ENCODE data around the gene HOOK2. TPM values are rescaled to one million over a fixed set of nuclear protein-coding genes. Genes with fewer than 3 reads are reported as not detected.

Gene HOOK2
- total RNA-seq, 1 donor from 2014 or later = 26.8 TPM

- no peak for DNase-seq (ENCODE audit: extremely low spot score, unreplicated experiment)
- no peak for TF ChIP-seq CTCF (IDR thresholded peaks at IDR 0.05)
- Mint-ChIP-seq H3K27me3 (ENCODE audit: unreplicated experiment) (no peaks in the 10 kb centered on the region), H3K4me1 (ENCODE audit: unreplicated experiment) (peaks cover 44% of the 10 kb centered on the region), H3K4me3 (ENCODE audit: unreplicated experiment) (peak overlapping the region; percentile 96), H3K36me3 (ENCODE audit: unreplicated experiment) (peaks cover 2% of the 10 kb centered on the region), H3K27ac (ENCODE audit: unreplicated experiment) (peak overlapping the region; percentile 98), H3K9me3 (ENCODE audit: unreplicated experiment) (no peaks in the 10 kb centered on the region)
Measured at GRCh38 chr19:12792853-12793289, 17.5 kb upstream of the HOOK2 start.

- Mint-ChIP-seq H3K27ac (ENCODE audit: unreplicated experiment) (peak overlapping the region; percentile 98), H3K27me3 (ENCODE audit: unreplicated experiment) (no peaks in the 10 kb centered on the region)
- no peak for DNase-seq (ENCODE audit: extremely low spot score, unreplicated experiment)
Measured at GRCh38 chr19:12792051-12792852, 16.9 kb upstream of the HOOK2 start.

GRCh38 chr19:12791345-12792050 lies 16.1 kb upstream of the HOOK2 start, which contains the start of gene JUNB:
Gene JUNB, plus strand, starts transcription at chr19:12791486. Its CDS starts 286 bp downstream, at chr19:12791772.
- peak; percentile 28 for TF ChIP-seq CTCF (IDR thresholded peaks at IDR 0.05)
- peak; percentile 99 for DNase-seq (ENCODE audit: extremely low spot score, unreplicated experiment)
- H3K4me1 Mint-ChIP-seq (ENCODE audit: unreplicated experiment) = peaks cover 53% of the 10 kb centered on the region
- no peaks in the 10 kb centered on the region for H3K27me3 Mint-ChIP-seq (ENCODE audit: unreplicated experiment)
- H3K4me3 Mint-ChIP-seq (ENCODE audit: unreplicated experiment) = peak within 1 kb of the TSS; percentile 96
- peaks cover 2% of the 10 kb centered on the region for H3K36me3 Mint-ChIP-seq (ENCODE audit: unreplicated experiment)
- H3K27ac Mint-ChIP-seq (ENCODE audit: unreplicated experiment) = peak within 1 kb of the TSS; percentile 98
- no peaks in the 10 kb centered on the region for H3K9me3 Mint-ChIP-seq (ENCODE audit: unreplicated experiment)

More at GRCh38 chr19:12792051-12792852, 16.9 kb upstream of the HOOK2 start:
- peaks cover 2% of the 10 kb centered on the region for H3K36me3 Mint-ChIP-seq (ENCODE audit: unreplicated experiment)
- H3K4me1 Mint-ChIP-seq (ENCODE audit: unreplicated experiment) = peaks cover 46% of the 10 kb centered on the region
- H3K9me3 Mint-ChIP-seq (ENCODE audit: unreplicated experiment) = no peaks in the 10 kb centered on the region
- H3K4me3 Mint-ChIP-seq (ENCODE audit: unreplicated experiment) = peak overlapping the region; percentile 96
- no peak for TF ChIP-seq CTCF (IDR thresholded peaks at IDR 0.05)

GRCh38 chr19:12790628-12791344 lies 15.4 kb upstream of the HOOK2 start:
- H3K27ac Mint-ChIP-seq (ENCODE audit: unreplicated experiment) = peak overlapping the region; percentile 98

More at GRCh38 chr19:12790628-12791344, 15.4 kb upstream of the HOOK2 start:
- peaks cover 46% of the 10 kb centered on the region for H3K4me1 Mint-ChIP-seq (ENCODE audit: unreplicated experiment)
- no peaks in the 10 kb centered on the region for H3K27me3 Mint-ChIP-seq (ENCODE audit: unreplicated experiment)
- H3K9me3 Mint-ChIP-seq (ENCODE audit: unreplicated experiment) = no peaks in the 10 kb centered on the region
- peak overlapping the region; percentile 96 for H3K4me3 Mint-ChIP-seq (ENCODE audit: unreplicated experiment)
- peaks cover 2% of the 10 kb centered on the region for H3K36me3 Mint-ChIP-seq (ENCODE audit: unreplicated experiment)
- no peak for TF ChIP-seq CTCF (IDR thresholded peaks at IDR 0.05)
- no peak for DNase-seq (ENCODE audit: extremely low spot score, unreplicated experiment)
